ENCODE data around the gene IL17D.
A peak's percentile ranks its signal among the peaks of the same experiment; 100 is the strongest.
"Not testable (repeated sequence)": the region's sequence is repeated elsewhere in the genome, so short reads cannot be mapped to it uniquely, and the experiment has no call there.

IL17D gene, protein sequence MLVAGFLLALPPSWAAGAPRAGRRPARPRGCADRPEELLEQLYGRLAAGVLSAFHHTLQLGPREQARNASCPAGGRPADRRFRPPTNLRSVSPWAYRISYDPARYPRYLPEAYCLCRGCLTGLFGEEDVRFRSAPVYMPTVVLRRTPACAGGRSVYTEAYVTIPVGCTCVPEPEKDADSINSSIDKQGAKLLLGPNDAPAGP

DNA sequence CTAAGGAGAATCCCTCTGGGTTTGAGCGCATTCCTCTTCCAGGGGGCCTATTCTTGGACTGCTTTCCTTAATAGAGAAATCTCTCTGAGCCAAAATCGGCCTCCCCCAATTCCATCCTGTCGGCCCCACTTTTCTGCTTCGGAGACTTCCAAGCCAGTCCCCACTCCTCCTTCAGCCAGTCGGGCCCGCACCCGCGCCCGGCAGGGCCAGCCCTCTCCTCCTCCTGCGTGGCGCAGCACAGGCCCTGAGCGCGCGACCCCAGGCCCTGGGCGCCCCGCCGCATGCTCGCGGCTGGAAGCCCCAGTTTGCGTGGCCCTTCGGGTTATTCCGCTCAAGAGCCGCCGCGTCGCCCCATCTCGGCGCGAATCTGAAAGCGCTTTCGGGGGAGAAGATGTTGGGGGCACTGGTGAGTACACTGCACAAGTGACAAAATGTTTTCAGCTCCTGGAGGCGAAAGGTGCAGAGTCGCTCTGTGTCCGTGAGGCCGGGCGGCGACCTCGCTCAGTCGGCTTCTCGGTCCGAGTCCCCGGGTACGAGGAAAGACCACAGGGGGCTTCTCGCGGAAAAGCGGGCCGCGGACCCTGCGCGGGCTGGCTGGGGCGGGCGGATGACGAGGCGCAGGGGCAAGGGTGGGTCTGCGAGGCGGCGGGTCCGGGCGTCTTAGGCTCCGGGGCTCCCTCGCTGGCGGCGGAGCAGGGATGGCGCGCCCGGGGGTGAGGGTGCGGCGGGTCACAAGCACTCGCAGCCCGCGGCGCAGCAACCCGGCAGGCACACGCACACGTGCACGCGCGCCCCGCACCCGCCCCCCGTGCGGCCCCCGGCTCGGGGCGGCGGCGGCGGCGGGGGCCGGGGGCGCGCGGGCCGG lies at the start of gene IL17D:
TSS of gene IL17D (plus strand) at position 785 of the 865 bp plus-strand sequence. CDS start 303 bp downstream, outside the sequence.
- peak; percentile 57 for DNase-seq
- in situ Hi-C loops (cut with MboI; ENCODE audit: low pct_unique_long_range_greater_than_20kb, low sequenced_read_pairs): no loop called here

DNA sequence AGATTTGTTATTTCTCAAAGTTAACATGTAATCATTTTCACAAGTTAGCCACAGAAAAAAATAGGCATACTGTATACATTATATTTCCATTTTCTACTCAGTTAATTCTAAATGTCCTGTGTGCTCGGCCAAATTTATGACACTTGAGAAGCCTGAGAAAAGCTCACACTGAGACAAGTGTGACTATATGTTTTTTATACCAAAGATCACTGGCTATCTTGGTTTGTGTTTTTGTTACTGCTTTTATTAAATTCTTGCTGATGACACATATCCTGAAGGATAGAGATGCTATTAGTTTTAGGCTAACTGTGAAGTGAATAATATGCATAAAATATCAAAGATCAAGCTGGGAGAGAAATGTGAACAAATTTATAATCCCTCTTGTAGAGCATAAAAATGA lies 49.3 kb upstream of the IL17D start:
- no peak for DNase-seq
- in situ Hi-C loops (cut with MboI; ENCODE audit: low pct_unique_long_range_greater_than_20kb, low sequenced_read_pairs): no loop called here

DNA sequence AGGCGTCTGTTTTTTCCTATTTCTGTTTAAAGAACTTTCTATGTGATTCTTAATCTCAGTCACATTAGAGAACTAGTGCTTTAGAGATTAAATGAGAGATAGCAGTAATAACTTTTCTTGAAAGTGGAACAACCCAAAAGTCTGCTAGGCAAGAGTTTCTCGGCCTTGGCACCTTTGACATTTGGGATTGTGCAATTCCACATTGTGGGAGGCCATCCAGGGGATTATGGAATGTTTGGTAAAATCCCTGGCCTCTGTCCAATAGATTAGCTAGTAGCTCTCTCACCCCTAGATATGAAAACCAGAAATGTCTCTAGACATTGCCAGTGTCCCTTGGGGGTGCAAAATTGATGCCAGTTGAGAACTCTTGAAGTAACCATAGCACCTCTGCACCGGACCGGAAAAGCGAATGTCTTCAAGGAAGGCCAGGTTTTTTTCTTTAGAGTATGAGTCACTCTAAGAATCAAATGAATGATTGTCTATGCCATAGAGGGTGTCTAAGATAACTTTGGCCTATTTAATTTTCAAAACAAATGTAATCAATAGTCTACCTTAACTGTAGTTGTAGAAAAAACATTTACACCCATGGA lies 45.0 kb upstream of the IL17D start:
- in situ Hi-C loops (cut with MboI; ENCODE audit: low pct_unique_long_range_greater_than_20kb, low sequenced_read_pairs): no loop called here
- DNase-seq: no peak

DNA sequence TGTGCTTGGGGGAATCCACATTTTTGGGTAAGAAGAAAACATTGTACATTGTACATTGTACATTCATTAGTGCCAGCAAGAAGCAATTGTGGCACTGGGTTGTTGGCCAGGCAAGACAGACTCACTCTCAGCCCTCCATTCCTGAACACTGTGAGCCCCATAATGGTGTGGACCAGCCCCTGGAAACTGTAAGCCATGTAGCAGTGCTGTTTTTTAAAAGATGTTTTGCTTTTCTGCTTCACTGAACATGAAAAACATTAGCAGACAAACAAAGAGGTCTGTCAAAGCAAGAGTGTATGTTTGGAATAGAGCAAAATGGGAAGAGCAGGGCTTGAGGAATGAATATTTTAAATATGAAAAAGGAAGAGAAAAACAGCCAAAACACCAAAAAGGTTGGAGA lies 39.1 kb upstream of the IL17D start:
- DNase-seq: no peak
- in situ Hi-C loops (cut with MboI; ENCODE audit: low pct_unique_long_range_greater_than_20kb, low sequenced_read_pairs): no loop called here

DNA sequence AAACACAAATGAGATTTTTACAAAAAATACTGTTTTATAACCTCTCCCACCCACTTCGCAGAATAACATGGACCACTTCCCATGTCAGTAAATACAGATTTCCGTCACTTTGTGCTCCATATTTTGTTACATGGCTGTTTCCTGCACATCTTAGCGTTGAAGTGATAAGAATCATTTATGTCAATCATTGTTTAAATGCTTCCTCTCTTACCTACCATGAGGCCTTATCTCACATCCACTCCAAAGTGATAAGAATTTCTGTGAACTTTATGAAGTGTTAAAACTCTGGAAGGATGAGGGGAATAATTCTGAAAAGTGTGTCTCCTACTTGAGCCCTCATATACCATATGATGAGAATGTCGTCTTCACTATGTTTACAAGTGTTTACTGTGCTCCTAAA lies 36.6 kb upstream of the IL17D start:
- in situ Hi-C loops (cut with MboI; ENCODE audit: low pct_unique_long_range_greater_than_20kb, low sequenced_read_pairs): no loop called here
- peak; percentile 62 for DNase-seq

DNA sequence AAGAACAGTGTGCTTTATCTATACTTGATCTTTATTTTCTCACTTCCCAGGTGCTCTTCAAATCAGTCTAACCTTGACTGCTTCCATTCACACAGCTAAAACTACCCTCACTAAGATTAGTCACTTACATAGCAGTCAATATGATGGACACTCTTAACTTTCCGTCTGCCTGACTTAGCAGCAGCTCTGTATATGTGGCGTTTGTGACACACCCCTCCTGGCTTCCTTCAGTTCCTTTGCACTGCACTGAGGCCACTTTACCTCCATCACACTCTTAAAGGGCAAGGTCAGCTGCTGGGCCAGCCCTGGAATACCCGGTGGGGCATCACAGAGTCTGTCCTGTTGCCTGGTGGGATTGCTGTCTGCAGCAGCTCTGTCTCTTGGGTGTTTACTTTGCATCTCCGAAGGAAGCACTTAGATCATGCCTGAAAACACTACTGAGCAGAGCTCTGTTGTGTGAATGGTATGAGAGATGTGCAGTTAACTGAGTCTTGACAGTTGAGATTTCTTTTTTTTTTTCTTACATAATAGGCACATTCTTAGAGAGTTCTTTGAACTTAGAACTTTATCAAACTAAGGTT lies 35.6 kb upstream of the IL17D start:
- in situ Hi-C loops (cut with MboI; ENCODE audit: low pct_unique_long_range_greater_than_20kb, low sequenced_read_pairs): no loop called here
- DNase-seq: peak; percentile 5

DNA sequence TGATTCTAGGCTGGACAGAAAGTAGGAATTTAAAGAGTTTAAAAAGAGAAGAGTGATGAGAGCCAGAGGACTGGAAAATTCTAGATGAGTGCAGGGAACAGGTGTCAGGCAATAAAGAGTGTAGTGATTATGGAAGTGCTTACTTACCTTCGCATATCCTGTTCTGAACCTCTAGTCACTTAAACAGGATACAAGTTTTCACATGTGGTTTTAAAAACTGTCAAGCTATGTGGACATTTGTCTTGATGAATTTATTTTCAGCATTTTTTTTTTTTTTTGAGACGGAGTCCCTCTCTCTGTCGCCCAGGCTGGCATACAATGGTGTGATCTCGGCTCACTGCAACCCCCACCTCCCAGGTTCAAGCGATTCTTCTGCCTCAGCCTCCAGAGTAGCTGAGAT lies 34.3 kb upstream of the IL17D start:
- in situ Hi-C loops (cut with MboI; ENCODE audit: low pct_unique_long_range_greater_than_20kb, low sequenced_read_pairs): no loop called here
- DNase-seq: peak; percentile 8

DNA sequence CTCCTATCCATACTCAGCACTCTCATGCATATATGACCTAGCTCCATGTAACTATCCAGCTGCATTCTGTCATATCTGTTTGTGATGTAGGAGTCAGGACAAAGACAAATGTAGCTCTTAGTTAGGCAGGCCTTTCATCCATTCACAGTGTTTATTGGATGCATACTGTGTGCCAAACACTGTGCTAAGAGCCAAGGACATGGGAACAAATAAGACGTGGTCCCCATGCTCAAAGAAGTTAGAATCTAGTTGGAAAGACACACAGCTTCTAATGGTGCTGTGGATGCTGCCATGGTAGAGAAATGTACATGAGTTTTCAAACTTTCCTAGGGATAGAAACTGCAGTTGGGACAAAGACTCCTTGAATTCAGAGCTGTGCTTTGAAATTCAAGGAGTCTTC lies 31.7 kb upstream of the IL17D start:
- no peak for DNase-seq
- in situ Hi-C loops (cut with MboI; ENCODE audit: low pct_unique_long_range_greater_than_20kb, low sequenced_read_pairs): no loop called here

DNA sequence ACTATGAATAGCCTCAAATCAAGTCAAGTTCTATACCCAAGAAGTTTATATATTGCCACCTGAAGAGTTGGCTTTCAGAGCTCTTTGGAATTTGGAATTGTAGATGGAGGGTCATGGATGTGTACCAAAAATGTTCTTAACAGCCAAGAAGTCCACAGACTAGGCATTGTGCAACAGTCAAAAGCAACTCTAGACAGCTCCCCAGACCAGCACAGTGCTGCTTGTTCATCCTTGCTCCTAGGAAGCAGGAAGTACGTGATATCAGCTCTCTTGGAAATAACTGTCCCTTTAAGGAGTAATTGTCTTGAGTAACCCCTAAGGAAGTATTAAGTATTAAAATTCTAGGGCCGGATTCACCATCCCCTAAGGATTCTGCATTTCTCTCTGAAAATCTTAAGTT lies 30.7 kb upstream of the IL17D start:
- no peak for DNase-seq
- in situ Hi-C loops (cut with MboI; ENCODE audit: low pct_unique_long_range_greater_than_20kb, low sequenced_read_pairs): no loop called here

DNA sequence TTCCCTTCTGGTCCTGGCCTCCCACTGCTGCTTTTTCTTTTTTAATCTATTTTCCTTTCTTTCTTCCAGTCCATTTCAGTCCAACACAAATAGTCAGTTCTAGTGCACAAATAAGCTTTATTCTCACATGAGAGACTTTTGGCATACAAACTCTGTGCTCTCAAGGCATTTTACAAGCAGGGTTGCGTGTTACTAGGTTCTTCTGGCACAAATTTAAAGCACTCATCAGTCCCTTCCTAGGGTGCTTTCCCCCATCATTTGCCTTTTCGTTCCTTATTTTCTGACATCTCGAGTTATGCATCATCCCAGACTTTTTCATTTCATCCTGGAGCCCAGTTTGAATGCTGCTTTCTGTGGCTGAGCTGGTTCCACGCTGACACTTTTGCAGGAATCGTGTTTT lies 29.8 kb upstream of the IL17D start:
- no peak for DNase-seq
- in situ Hi-C loops (cut with MboI; ENCODE audit: low pct_unique_long_range_greater_than_20kb, low sequenced_read_pairs): no loop called here

DNA sequence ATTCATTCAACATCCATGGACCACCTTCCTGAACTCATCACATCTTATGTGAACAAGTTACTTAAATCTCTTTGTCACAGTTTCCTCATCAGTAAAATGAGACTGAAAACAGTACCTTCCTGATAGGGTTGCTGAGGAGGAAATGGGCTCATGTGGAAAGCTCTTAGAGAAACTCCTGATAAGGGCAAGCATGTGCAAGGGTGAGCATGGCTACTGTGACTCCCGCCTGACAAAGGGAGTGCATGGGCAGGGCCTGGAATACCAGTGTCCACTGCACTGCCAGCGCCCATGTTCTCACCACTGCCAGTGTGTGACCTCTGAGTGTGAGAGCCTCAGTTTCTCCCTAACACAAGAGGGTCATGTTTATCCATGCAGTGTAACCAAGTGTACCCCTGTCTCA lies 27.3 kb upstream of the IL17D start:
- in situ Hi-C loops (cut with MboI; ENCODE audit: low pct_unique_long_range_greater_than_20kb, low sequenced_read_pairs): no loop called here
- DNase-seq: no peak

DNA sequence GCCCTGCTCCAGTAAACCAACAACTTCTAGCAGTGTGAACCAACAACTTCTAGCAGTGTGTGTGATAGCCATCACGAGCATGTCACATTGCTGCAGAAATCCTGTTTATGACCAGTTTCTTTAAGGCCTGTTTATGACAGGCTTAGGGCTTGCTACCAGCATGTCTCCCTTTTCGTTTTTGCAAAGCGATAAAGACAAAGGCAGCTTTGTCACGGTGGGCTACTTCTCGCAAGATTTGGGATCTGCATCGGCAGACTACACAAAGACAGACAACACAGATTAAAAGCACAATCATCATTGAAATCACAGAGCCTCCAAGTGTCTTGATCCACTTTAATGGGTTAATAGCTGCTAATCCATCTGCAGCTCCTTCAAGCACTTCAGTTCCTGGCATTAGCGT lies 24.9 kb upstream of the IL17D start:
- in situ Hi-C loops (cut with MboI; ENCODE audit: low pct_unique_long_range_greater_than_20kb, low sequenced_read_pairs); DNase-seq: not testable (repeated sequence)

DNA sequence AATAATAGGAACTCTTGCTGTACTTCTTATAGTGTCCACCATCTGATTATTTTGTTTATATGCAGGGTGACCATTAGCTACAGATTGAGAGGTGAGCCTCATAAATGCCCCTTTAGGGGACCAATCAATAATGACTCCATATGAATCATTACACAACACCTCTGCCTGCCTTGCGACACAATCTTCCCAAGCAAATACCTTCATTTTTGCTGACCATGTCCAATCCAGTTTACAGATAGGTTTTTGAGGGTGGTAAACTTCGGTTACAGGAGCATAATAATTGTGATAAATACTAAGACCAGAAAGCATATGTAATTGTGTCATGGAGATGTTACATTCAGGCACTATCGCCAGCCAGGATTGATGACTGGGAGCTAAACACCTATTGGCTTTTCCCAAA lies 23.6 kb upstream of the IL17D start:
- in situ Hi-C loops (cut with MboI; ENCODE audit: low pct_unique_long_range_greater_than_20kb, low sequenced_read_pairs): no loop called here

DNA sequence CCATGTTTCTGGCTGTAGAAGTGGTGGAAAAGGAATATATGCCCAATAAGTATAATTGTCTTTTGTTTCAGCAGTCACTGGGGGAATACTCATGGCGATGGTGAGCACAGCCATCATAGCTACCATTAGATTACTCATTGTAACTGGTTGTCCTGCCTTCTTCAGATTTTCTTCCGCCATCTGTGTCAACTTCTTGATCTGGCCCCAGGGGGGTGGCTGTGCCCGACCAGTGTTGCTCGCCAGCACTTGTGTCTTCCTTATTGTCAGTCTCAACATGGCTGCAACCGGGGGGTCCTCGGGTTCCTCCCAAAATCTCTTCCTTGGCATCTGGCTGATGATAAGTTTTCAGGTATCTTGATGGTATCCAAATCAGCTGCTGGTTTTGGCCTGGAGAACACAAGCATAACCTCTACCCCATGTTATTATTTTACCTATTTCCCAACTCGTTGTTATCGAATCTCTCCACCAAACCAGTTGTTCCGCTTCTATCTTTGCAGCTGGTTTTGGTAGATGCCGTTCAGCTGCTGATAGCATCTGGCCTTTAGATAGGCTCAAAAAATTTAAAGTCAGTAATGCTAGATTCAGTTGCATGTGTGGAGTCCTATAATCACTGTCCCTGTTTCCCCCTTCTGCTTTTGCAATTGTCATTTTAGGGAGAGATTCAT lies 23.0 kb upstream of the IL17D start:
- in situ Hi-C loops (cut with MboI; ENCODE audit: low pct_unique_long_range_greater_than_20kb, low sequenced_read_pairs): no loop called here
- no peak for DNase-seq

More for the DNA sequence above, 23.6 kb upstream of the IL17D start:
- no peak for DNase-seq

DNA sequence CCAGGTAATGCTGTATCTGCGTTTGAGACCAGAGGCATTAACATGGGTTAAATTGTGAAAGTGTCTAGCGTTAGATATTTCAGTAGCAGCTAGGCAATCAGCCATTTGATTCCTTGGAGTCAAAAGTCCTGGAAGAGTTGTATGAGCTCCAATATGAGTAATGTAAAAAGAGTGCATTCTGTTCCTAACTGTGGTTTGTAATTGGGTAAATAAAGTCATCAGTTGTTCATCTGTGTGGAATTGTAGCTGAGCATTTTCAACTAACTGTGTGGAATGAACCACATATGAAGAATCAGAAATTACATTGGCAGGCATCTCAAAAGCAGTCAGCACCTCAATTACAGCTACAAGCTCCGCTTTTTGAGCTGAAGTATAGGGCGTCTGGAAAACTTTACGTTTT lies 22.0 kb upstream of the IL17D start:
- DNase-seq; in situ Hi-C loops (cut with MboI; ENCODE audit: low pct_unique_long_range_greater_than_20kb, low sequenced_read_pairs): not testable (repeated sequence)

DNA sequence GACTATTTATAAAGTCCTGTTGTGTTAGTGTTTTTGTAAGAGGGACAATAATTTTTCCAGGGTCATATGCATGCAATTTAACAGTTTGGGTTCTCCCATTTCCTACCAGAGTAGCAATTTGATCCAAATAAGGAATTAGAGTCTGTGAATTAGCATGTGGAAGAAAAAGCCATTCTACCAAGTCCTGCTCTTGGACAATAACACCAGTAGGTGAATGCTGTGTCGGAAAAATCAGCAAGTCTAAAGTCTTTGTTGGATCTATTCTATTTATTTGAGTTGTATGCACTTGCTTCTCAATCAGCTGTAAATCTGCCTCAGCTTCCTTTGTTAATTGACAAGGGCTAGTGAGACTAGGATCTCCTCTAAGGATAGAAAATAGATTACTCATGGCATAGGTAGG lies 21.4 kb upstream of the IL17D start:
- in situ Hi-C loops (cut with MboI; ENCODE audit: low pct_unique_long_range_greater_than_20kb, low sequenced_read_pairs): no loop called here
- no peak for DNase-seq

DNA sequence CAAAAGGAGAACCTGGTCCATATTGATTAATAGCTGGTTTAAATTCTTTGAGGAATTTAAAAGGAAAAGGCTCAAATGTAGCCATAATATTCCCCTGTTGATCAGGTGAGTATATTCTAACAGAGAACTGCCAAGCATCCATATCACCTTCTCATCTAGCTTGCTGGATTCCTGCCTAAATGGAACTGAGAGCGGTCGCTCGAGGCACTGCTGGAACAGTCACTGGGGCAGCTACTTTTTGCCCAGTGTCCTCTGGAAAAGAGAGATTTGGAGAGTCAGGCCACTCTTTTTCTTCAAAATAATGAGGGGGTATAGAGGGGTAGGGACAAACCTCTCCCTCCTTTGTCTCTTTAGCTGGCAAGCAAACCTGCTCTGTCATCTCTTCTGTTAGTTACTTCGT lies 19.5 kb upstream of the IL17D start:
- in situ Hi-C loops (cut with MboI; ENCODE audit: low pct_unique_long_range_greater_than_20kb, low sequenced_read_pairs): no loop called here
- DNase-seq: no peak

DNA sequence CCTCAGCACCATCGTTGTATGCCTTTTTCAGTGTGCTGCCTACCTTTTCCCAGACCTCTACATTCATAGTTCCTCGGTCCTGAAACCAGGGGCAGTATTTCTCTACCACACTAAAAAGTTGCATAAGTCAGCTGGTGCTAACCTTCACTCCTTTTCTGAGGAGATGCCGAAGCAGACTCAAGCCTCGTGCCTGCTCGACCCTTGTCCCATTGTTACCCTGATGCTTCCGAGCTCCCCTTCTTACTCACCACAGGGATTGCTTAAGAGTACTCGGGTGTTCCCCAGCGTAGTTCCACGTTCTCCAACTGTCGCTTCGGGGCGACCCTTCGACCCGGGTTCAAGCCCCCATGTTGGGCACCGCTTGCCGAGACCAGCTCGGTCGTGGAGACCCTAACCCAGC lies 19.0 kb upstream of the IL17D start:
- in situ Hi-C loops (cut with MboI; ENCODE audit: low pct_unique_long_range_greater_than_20kb, low sequenced_read_pairs): no loop called here
- DNase-seq: no peak

DNA sequence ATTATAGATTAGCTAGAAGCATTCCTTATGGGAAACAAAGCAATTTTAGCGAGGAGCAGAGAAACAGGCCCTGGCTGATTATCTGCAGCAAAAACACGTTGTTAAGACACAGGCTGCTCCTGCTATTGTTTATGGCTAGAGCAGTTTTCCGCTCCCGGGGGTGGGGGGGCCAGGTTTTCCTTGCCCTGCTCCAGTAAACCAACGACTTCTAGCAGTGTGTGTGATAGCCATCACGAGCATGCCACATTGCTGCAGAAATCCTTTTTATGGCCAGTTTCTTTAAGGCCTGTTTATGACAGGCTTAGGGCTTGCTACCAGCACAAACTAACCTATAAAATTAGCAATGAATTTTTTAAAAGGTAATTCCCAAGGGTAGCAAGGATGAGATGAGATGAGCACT lies 18.4 kb upstream of the IL17D start:
- in situ Hi-C loops (cut with MboI; ENCODE audit: low pct_unique_long_range_greater_than_20kb, low sequenced_read_pairs): no loop called here
- DNase-seq: no peak

DNA sequence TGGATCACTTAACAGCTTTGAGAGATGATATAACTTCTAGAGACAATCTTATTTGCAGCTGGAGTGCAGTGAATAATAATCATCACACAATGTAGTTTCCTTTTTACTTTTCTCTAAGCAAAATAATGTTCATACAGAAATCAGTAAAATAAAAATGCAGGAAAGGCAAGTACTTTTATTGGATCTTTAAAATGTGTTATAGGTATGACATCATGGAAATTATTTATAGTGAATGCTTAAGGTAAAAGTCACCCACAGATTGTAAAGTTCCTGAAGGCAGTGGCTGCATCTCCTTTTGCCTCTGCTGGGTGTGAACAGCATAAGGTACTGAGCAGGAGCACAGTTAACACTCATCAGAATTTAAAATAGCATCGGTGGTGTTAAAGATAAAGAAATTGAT lies 17.3 kb upstream of the IL17D start:
- DNase-seq: no peak
- in situ Hi-C loops (cut with MboI; ENCODE audit: low pct_unique_long_range_greater_than_20kb, low sequenced_read_pairs): no loop called here

All from KBM-7 (cell line).